Head of caudate nucleus (tissue), 42 donors: Measurements from ENCODE around the gene CYFIP2.

ENCODE experiments used
- DNase-seq, 42 donors: peaks; one replicate each; pipeline versions ENCODE4 v3.0.0 to v3.0.0-alpha.2; 2020 to 2021; ENCODE audit warnings: mixed read lengths in 7 of 42
- intact Hi-C: fragments of 100-400 bp; cut with DNase I; formaldehyde crosslinking; loops from one replicate; pipeline ENCODE4 v1.15.0; 2022

Gene CYFIP2

GRCh38 chr5:157252711-157253465 lies 13.0 kb upstream of the CYFIP2 start:
- intact Hi-C loops: loop anchor here (5.0 to 10.0 kb wide), 2 partner anchors 59 to 492 kb away; partner anchors contain the start of gene LSM11
- DNase-seq: no peak

DNA sequence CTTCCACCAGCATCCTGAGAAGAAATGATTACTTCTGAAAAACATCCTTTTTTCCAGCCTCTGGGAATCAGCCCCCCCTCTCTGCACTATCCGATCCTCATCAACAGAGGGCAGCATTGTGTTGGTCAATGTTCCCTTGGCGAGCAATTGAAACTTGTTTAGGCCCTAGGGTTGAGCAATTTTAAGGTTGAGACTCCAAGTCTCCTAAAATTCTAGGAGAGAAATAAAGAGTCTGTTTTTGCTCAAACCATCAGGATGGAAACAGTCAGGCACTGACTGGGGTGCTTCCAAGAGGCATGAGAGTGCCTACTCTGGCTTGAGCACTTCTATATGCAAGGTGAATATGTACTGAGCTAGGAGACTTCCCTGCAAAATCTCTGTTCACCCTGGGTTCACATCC lies 12.4 kb upstream of the CYFIP2 start:
- peak in 39 of 42 donors; percentile 28 to 86 (median 65) for DNase-seq
- intact Hi-C loops: loop anchor here (5.0 to 10.0 kb wide), 2 partner anchors 59 to 491 kb away; partner anchors contain the start of gene LSM11

DNA sequence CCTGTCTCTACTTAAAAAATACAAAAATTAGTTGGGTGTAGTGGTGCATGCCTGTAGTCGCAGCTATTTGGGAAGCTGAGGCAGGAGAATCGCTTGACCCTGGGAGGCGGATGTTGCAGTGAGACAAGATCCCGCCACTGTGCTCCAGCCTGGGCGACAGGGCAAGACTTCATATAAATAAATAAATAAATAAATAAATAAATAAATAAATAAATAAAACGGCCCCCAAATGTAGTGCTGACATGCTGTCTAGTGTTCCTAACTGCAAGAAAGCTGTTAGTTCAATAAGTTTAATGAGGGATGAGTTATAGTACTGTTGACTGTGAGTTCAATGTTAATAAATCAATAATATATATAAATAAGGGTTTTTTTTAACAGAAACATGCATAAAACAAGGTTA lies 7.5 kb upstream of the CYFIP2 start:
- intact Hi-C loops: loop anchor here (10.0 kb wide), 1 partner anchor 486 kb away; the partner anchor contains the start of gene LSM11
- no peak for DNase-seq

DNA sequence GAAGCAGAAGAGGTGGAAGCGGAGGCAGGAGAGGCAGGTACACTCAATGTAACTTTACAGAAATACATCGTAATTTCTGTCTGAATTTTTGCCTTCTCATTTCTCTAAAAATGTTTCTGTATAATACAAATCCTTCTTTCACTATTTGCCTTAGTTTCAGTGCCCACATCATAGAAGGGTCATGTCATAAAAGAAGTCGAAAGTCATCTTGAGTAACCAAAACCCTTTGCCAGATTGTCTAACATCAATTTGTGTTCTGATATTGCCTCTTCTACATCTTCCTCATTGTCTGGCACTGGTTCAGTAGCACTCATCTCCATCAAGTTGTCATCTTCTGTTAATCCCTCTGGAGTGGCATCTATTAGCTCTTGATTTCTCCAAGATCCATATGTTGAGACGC lies 6.2 kb upstream of the CYFIP2 start:
- intact Hi-C loops: loop anchor here (10.0 kb wide), 2 partner anchors 115 to 485 kb away; partner anchors contain the start of genes LSM11 and MED7
- DNase-seq: no peak

- DNase-seq: no peak
- intact Hi-C loops: loop anchor here (10.0 kb wide), 1 partner anchor 119 kb away; the partner anchor contains the start of gene MED7
Observed at GRCh38 chr5:157263496-157264090, 2.3 kb upstream of the CYFIP2 start.

DNA sequence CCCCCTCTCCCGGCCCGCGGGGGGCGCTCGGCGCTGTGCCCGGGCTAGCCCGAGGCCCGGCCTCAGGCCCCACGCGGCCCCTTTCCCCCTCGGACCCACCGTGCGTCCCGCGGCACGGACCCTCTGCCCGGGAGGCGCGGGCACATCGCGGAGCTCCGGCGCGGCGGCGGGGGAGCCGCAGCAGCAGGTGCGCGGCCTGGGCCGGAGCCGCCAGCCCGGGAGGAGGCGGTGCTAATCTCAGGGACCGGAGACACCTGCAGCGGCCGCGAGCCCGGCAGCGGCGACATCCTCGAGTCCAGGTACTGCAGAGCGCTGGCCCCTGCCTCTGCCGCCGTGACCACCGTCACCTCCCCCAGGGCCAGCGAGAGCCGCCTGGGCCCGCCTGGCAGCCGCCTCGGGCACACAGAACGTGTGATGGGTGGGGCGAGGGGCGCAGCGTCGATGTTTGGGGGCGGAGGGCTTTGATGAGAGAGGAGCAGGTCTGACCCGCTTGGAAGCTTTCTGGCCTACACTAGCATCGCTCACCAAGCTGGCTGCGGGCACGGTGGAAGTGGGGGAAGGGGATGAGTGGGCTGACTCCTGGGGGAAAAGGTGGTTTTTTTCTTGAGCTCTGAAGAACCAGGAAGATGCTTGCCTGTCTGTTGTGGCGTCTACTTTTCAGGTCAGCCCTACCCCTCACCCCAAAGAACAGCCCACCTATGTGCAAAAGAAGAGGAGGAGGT lies 524 bp downstream of the CYFIP2 start:
- intact Hi-C loops: loop anchor here (5.0 to 10.0 kb wide), 2 partner anchors 41 to 122 kb away; partner anchors contain the start of gene MED7
- DNase-seq: peak in 19 of 42 donors; percentile 7 to 59 (median 39)

- intact Hi-C loops: loop anchor here (5.0 to 10.0 kb wide), 2 partner anchors 40 to 122 kb away; partner anchors contain the start of gene MED7
- no peak for DNase-seq
Observed at GRCh38 chr5:157267025-157267424, 1.1 kb downstream of the CYFIP2 start.

DNA sequence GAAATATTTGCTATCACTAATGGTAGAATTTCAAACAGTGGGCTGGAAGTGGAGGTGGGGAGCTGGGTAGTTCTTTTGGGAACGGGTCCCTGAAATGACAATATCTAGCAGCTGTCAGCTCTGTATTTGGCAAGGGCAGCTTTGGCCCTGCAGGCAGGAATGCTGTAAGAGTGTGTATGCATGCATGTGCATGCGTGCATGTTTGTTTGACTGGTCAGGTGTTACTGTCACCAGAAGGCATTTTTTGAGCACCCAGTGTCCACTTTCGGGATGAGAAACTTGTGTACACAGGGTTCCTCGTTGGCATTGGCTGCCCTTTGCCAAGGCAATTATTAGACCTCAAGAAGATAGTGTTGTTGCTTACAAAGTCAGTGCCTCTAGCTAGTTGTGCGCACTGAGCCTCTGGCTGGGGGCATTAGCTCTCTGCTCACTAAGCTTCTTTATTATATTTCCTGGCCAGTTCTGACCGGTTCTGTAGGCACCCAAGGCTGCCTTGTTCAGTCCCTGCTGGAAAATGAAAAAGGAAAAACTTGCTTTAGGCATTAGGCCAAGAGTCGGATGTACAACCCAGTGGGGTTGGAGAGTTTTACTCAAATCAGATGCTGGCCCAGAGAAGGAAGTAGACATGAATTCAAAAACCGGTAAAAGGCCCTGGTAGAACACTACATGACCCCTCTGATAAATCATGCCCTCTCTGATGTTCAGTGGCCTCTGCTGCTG lies 2.0 kb downstream of the CYFIP2 start:
- intact Hi-C loops: loop anchor here (5.0 to 10.0 kb wide), 2 partner anchors 39 to 123 kb away; partner anchors contain the start of gene MED7
- peak in 3 of 42 donors; percentile 19 to 52 (median 34) for DNase-seq

GRCh38 chr5:157269165-157269671 lies 3.3 kb downstream of the CYFIP2 start:
- intact Hi-C loops: loop anchor here (5.0 to 10.0 kb wide), 2 partner anchors 38 to 124 kb away; partner anchors contain the start of gene MED7
- DNase-seq: peak in 2 of 42 donors; percentile 38 to 58

GRCh38 chr5:157269761-157270272 lies 3.9 kb downstream of the CYFIP2 start:
- intact Hi-C loops: loop anchor here (5.0 to 10.0 kb wide), 2 partner anchors 37 to 125 kb away; partner anchors contain the start of gene MED7
- no peak for DNase-seq

DNA sequence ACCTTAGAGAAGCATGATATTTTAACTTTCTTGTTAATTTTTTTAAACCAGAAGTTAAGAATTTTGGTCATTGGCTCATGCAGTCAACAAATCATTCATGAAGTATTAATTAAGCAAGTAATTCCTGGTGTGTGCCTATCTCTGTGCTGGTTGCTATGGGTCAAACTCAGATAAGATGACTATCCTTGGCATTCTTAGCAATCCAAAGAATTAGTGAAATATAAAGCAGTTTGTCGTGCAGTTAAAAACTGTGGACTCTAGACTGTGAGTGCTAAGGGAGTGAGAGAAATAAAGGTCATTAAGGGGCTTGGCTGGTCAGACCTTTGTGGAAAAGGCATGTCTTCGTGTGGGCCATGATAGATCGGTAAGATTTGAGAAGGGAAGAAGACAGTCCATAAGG lies 4.8 kb downstream of the CYFIP2 start:
- intact Hi-C loops: no loop called here

DNA sequence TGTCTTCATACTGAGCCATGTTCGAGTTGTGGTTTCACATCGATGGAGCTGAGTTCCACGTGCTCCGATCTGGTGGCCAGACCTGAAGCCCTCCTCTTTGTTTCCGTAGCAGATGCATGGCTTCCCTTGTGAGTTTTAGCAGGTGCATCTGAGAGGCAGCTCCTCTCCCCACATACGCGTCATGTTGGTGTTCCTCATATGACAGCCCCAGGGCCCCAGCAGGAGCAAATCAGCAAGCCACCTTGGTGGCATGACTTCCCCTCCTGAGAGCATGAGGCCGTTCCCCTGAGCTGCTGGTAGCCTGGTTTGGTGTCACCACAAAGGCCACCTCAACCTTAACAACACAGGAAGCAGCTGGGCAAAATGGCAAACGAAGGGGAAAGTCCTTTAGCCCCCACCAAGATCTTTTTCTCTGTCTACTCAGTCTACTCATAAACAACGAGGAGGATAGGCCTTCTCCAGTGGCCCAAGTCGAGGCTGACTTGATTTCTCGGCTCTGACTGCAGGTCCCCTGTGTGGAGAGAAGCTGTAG lies 5.9 kb downstream of the CYFIP2 start:
- intact Hi-C loops: no loop called here
- no peak for DNase-seq

More for the DNA sequence above, 4.8 kb downstream of the CYFIP2 start:
- DNase-seq: no peak

DNA sequence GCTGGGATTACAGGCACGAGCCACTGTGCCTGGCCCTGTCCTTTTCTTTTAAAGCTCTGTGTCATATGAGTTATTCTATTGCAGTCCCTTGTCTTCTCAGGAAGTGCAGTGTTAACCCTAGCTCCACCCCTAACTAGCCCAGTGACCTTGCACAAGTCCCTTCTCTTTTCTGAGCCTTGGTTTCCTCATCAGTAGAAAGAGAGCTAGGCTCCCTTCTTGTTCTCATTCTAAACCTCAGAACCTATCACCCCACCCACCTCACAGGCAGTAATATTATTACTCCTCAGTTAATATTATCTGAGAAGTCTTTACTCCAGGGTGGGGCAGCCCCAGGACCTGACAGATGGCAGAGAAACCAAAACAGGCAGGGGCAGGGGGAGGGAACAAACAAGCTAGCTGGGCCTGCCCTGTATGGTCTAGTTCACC lies 7.2 kb downstream of the CYFIP2 start:
- DNase-seq: no peak
- intact Hi-C loops: no loop called here

GRCh38 chr5:157275403-157275802 lies 9.5 kb downstream of the CYFIP2 start:
- intact Hi-C loops: no loop called here

GRCh38 chr5:157278319-157279037 lies 12.6 kb downstream of the CYFIP2 start:
- no peak for DNase-seq
- intact Hi-C loops: no loop called here

More at GRCh38 chr5:157275403-157275802, 9.5 kb downstream of the CYFIP2 start:
- DNase-seq: no peak

GRCh38 chr5:157279605-157280239 lies 13.8 kb downstream of the CYFIP2 start:
- no peak for DNase-seq
- intact Hi-C loops: no loop called here

- intact Hi-C loops: no loop called here
- no peak for DNase-seq
Observed at GRCh38 chr5:157280927-157281326, 15.0 kb downstream of the CYFIP2 start.
